GM19328 (cell line): Measurements from ENCODE around the gene HCN4.
"Not testable (repeated sequence)": the region's sequence is repeated elsewhere in the genome, so short reads cannot be mapped to it uniquely, and the experiment has no call there.

ENCODE experiments used
- ATAC-seq: cut with Tn5 transposase; IDR thresholded peaks from one replicate; pipeline ENCODE4 v1.9.1; 2021; ENCODE audit warnings: mild to moderate bottlenecking, moderate library complexity; ENCODE audit not compliant: unreplicated experiment

HCN4 gene

DNA sequence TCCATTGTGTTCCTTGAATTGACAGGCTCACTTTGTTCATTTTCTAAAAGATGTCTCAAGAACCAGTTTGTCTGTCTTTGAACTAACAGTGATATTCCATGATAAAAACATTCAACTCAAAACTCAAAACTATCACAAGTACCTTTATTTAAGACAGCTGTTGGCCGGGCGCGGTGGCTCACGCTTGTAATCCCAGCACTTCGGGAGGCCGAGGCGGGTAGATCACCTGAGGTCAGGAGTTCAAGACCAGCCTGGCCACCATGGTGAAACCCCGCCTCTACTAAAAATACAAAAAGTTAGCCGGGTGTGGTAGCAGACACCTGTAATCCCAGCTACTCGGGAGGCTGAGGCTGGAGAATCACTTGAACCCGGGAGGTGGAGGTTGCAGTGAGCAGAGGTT lies 68.5 kb downstream of the HCN4 start:
- not testable (repeated sequence) for ATAC-seq

DNA sequence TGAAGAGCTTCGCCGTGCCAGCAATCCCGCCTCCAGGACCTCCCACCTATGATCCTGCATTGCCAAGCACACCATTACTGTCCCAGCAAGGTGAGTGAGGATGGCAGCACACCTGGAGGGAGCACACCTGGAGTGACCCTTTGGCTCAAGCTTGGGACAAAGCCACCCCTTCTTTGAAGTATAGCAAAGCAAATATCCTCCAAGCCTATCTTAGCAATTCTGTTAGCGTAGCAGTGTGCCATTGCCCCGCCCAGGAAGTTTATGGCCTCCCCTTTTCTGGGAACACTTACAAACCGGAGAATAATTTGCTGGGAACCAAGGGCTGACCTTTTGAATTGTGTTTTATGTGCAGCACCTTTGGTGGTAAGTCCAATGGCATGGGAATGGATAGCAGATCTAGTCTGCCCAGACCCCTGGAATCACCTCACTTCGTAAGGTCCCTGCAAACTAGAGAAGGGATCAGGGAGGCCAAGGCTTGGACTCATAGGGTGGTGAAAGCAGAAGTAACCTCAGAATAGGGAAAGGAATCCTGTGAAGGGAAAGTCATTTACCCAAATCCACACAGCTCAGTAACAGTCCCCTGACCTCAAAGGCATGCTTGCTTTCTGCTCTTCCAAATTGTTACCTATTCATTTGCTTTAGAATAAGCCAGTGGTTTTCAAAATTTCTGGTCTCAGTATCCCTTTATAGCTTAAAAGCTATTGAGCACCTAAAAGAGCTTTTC lies 70.1 kb downstream of the HCN4 start:
- ATAC-seq, result no peak

GRCh38 chr15:73296609-73297353 lies 72.0 kb downstream of the HCN4 start:
- no peak for ATAC-seq

- ATAC-seq, result no peak
Observed at GRCh38 chr15:73295630-73296286, 73.0 kb downstream of the HCN4 start.

GRCh38 chr15:73293773-73294172 lies 75.0 kb downstream of the HCN4 start:
- ATAC-seq, result no peak

DNA sequence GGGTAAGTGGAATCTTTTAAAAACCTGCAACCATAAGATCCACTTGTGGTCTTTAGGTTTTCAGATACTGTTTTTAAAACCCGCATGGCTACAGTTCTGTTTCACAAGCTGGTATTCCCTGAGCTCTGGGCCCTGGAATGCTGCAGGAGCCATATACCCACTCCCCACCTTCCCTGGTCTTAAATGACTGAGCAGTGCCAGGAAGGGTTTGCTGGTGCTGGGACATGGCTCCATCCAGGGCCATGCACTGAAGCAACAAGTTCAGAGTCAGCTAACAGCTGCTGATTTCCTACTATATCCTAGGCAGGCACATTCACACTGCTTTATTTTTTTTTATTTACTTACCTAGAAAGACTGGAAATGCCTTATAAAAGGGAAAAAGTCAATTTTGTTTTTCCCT lies 77.3 kb downstream of the HCN4 start:
- ATAC-seq, result no peak

DNA sequence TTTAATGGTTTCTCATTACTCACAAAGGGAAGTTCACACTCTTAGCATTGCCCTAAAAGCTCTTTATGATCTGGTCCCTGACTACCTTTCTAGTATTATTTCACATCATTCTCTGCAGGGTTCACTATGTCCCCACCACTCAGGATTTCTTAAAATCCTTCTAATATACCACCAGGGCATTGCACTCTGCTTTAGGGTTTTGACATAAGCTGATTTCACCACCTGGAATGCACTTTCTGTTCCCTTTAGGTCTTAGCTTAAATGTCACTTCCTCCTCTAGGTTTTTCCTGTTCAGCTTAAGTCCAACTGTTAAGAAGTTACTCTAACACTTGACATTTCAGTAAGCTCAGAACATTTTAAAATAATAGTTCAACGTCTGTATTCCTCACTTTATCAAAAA lies 81.7 kb downstream of the HCN4 start:
- no peak for ATAC-seq

GRCh38 chr15:73286311-73286710 lies 82.4 kb downstream of the HCN4 start:
- no peak for ATAC-seq

DNA sequence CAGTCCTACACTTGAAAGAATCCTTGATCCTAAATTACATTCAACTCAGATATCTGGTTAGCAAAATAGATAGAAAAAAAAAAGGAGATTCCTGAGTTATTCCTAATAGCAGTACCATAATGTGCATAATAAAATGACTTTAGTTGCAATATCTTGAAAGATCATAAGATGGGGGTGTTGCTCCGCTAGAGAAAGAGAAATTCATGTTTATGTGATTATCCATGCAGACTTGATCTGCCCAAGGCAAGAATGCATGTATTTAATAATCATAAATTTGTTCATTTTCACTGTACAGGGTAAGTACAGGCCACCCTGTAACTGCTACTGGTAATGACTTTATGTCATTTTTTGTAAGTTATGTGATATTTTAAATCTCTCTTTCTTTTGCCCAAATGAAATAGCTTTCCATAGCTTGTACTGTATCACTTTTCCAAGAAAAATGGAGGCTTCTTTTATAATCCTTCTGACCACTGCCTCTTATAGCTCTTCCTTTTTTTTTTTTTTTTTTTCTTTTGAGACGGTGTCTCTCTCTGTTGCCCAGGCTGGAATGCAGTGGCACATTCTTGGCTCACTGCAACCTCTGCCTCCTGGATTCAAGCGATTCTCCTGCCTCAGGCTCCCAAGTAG lies 84.6 kb downstream of the HCN4 start:
- ATAC-seq, result no peak

GRCh38 chr15:73283366-73283962 lies 85.3 kb downstream of the HCN4 start:
- no peak for ATAC-seq

DNA sequence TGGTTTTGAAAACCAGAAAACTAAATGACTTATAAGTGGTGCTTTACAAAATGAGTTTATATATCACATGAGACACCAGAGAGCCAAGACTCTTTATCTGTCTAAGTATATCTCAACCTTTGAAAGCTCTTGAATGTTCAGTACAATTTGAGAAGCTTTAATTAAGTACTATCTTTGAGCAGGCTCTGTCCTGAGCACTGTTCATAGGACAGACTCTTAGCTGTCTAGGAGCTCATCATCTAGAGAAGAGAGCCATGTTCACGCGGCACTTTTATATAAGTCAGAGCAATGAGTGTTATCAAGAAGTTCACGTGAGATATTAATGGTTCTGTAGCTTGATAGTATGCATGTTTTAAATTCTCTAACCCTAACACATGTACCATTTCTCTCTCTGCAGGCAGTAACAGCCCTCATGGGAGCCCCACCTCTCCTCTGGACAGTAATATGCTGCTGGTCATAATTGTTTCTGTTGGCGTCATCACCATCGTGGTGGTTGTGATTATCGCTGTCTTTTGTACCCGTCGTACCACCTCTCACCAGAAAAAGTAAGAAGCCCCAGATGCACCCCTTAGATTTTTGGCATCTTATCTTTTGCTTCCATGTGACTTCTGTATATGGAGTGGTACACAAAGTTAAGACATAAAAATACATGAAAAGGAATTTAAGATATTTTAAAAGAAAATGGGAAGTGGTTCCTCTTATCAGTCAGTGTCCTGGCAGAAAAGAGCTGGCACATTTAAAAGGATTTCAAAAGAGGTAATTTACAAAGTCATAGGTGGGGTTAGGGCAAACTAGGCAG lies 86.0 kb downstream of the HCN4 start:
- no peak for ATAC-seq

- ATAC-seq, result no peak
Observed at GRCh38 chr15:73275862-73276261, 92.9 kb downstream of the HCN4 start.

GRCh38 chr15:73273181-73274002 lies 95.4 kb downstream of the HCN4 start:
- ATAC-seq, result no peak

- no peak for ATAC-seq
Observed at GRCh38 chr15:73270366-73271097, 98.2 kb downstream of the HCN4 start.
